ENCODE measurements around the gene FLYWCH2. TPM values are rescaled to one million over a fixed set of nuclear protein-coding genes. Genes with fewer than 3 reads are reported as not detected.

FLYWCH2 gene
- total RNA-seq, 1 donor from 2014 or later = 23.2 TPM

GRCh38 chr16:2902337-2903130 is 19.5 kb downstream of the FLYWCH2 start:
- Histone ChIP-seq H3K9me3 (replicated peaks) (no peaks in the 10 kb centered on the region), H3K27ac (replicated peaks) (no peak overlapping the region), H3K36me3 (peaks cover 23% of the 10 kb centered on the region), H3K4me3 (no peak overlapping the region), H3K4me1 (peaks cover 30% of the 10 kb centered on the region), H3K27me3 (ENCODE audit: low read depth) (no peaks in the 10 kb centered on the region)
- TF ChIP-seq CTCF (IDR thresholded peaks at IDR 0.05; ENCODE audit: borderline replicate concordance) = no peak
- DNase-seq = no peak
- intact Hi-C loops (cut with micrococcal nuclease) = no loop called here

GRCh38 chr16:2904100-2904921 is 21.3 kb downstream of the FLYWCH2 start:
- H3K4me3 ChIP-seq = peak overlapping the region; percentile 97
- intact Hi-C loops (cut with micrococcal nuclease) = no loop called here
- H3K4me1 ChIP-seq = peaks cover 30% of the 10 kb centered on the region
- H3K27me3 ChIP-seq (ENCODE audit: low read depth) = no peaks in the 10 kb centered on the region
- H3K9me3 ChIP-seq (replicated peaks) = no peaks in the 10 kb centered on the region
- peak; percentile 87 for DNase-seq
- peaks cover 7% of the 10 kb centered on the region for H3K36me3 ChIP-seq
- peak overlapping the region; percentile 100 for H3K27ac ChIP-seq (replicated peaks)
- peak; percentile 98 for TF ChIP-seq CTCF (IDR thresholded peaks at IDR 0.05; ENCODE audit: borderline replicate concordance)

- DNase-seq = no peak
- intact Hi-C loops (cut with micrococcal nuclease) = no loop called here
- TF ChIP-seq CTCF (IDR thresholded peaks at IDR 0.05; ENCODE audit: borderline replicate concordance) = no peak
- Histone ChIP-seq H3K36me3 (peaks cover 3% of the 10 kb centered on the region), H3K4me3 (peak overlapping the region; percentile 97), H3K9me3 (replicated peaks) (no peaks in the 10 kb centered on the region), H3K27ac (replicated peaks) (peak overlapping the region; percentile 100), H3K4me1 (peaks cover 30% of the 10 kb centered on the region), H3K27me3 (ENCODE audit: low read depth) (no peaks in the 10 kb centered on the region)
Observed at GRCh38 chr16:2904922-2905240, 21.9 kb downstream of the FLYWCH2 start.

GRCh38 chr16:2905241-2905987 is 22.4 kb downstream of the FLYWCH2 start:
- intact Hi-C loops (cut with micrococcal nuclease) = no loop called here
- Histone ChIP-seq H3K27ac (replicated peaks) (peak overlapping the region; percentile 100), H3K27me3 (ENCODE audit: low read depth) (no peaks in the 10 kb centered on the region), H3K4me3 (peak overlapping the region; percentile 97), H3K36me3 (peaks cover 3% of the 10 kb centered on the region), H3K9me3 (replicated peaks) (no peaks in the 10 kb centered on the region), H3K4me1 (peaks cover 30% of the 10 kb centered on the region)
- DNase-seq = peak; percentile 99
- no peak for TF ChIP-seq CTCF (IDR thresholded peaks at IDR 0.05; ENCODE audit: borderline replicate concordance)

GRCh38 chr16:2905988-2906387 is 23.0 kb downstream of the FLYWCH2 start:
- Histone ChIP-seq H3K27me3 (ENCODE audit: low read depth) (no peaks in the 10 kb centered on the region), H3K9me3 (replicated peaks) (no peaks in the 10 kb centered on the region), H3K4me3 (no peak overlapping the region), H3K4me1 (peaks cover 30% of the 10 kb centered on the region), H3K36me3 (peaks cover 2% of the 10 kb centered on the region), H3K27ac (replicated peaks) (peak overlapping the region; percentile 75)
- TF ChIP-seq CTCF (IDR thresholded peaks at IDR 0.05; ENCODE audit: borderline replicate concordance) = no peak
- intact Hi-C loops (cut with micrococcal nuclease) = no loop called here
- DNase-seq = no peak

Data from left ventricle myocardium inferior (tissue), 1 donor.